ENCODE results near the gene TUBD1.

DNA sequence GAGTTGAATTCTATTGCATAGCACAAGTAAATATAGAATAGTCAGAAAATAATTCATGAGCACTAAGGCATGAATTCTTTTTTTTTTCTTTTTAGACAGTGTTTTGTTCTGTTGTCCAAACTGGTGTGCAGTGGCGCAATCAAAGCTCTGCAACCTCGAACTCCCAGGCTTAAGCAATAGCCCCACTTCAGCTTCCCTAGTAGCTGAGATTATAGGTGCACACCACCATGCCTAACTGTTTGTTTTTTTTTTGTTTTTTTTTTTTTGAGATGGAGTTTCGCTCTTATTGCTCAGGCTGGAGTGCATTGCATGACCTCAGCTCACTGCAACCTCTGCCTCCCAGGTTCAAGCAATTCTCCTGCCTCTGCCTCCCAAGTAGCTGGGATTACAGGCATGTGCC, 16.6 kb downstream of the TUBD1 start:
- TF ChIP-seq EZH2phosphoT487 (IDR thresholded peaks at IDR 0.05; ENCODE audit: borderline replicate concordance, low read depth, low read length) (no peak), CTCF (conservative IDR thresholded peaks at IDR 0.05; ENCODE audit: low read length) (no peak)

Data from OCI-LY7 (cell line).